ENCODE results near the gene PCSK4. TPM values are rescaled to one million over a fixed set of nuclear protein-coding genes. Genes with fewer than 3 reads are reported as not detected.

Gene PCSK4
- total and polyA plus RNA-seq, 9 of the 15 experiments (the other 6 are each of a cell fraction or from before 2014, with no cell fraction given), result 0.01 to 9.1 (median 2.1) TPM; not detected in 1

DNA sequence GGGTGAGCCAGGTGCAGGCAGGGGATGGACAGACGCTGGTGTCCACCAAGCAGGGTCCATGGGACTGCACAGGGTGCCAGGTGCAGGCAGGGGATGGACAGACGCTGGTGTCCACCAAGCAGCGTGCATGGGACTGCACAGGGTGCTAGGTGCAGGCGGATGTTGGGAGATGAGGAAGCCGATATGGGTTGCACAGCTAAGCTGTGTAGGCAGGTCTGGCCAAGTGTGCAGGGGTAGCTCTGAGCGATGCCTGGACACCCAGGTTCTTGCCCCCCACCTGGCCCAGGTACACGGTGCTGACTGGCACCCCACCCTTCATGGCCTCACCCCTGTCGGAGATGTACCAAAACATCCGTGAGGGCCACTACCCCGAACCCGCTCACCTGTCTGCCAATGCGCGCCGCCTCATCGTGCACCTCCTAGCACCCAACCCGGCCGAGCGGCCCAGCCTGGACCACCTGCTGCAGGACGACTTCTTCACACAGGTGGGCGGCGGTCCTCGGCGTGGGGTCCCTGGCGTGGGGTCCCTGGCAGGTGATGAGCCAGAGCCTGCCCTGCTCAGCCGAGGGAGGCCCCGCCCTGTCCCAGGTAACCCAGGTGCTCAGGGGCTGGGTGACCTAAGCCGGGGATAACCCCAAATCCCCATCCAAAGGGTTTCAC is 37.6 kb upstream of the PCSK4 start (continued):
- TF ChIP-seq, protein P1, sequence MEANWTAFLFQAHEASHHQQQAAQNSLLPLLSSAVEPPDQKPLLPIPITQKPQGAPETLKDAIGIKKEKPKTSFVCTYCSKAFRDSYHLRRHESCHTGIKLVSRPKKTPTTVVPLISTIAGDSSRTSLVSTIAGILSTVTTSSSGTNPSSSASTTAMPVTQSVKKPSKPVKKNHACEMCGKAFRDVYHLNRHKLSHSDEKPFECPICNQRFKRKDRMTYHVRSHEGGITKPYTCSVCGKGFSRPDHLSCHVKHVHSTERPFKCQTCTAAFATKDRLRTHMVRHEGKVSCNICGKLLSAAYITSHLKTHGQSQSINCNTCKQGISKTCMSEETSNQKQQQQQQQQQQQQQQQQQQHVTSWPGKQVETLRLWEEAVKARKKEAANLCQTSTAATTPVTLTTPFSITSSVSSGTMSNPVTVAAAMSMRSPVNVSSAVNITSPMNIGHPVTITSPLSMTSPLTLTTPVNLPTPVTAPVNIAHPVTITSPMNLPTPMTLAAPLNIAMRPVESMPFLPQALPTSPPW (CRISPR knock-in tag; IDR thresholded peaks at IDR 0.05), result no peak
- TF ChIP-seq, protein P2, sequence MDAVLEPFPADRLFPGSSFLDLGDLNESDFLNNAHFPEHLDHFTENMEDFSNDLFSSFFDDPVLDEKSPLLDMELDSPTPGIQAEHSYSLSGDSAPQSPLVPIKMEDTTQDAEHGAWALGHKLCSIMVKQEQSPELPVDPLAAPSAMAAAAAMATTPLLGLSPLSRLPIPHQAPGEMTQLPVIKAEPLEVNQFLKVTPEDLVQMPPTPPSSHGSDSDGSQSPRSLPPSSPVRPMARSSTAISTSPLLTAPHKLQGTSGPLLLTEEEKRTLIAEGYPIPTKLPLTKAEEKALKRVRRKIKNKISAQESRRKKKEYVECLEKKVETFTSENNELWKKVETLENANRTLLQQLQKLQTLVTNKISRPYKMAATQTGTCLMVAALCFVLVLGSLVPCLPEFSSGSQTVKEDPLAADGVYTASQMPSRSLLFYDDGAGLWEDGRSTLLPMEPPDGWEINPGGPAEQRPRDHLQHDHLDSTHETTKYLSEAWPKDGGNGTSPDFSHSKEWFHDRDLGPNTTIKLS (IDR thresholded peaks at IDR 0.05; ENCODE audit: borderline replicate concordance, low read depth), result no peak
- TF ChIP-seq, protein P3, sequence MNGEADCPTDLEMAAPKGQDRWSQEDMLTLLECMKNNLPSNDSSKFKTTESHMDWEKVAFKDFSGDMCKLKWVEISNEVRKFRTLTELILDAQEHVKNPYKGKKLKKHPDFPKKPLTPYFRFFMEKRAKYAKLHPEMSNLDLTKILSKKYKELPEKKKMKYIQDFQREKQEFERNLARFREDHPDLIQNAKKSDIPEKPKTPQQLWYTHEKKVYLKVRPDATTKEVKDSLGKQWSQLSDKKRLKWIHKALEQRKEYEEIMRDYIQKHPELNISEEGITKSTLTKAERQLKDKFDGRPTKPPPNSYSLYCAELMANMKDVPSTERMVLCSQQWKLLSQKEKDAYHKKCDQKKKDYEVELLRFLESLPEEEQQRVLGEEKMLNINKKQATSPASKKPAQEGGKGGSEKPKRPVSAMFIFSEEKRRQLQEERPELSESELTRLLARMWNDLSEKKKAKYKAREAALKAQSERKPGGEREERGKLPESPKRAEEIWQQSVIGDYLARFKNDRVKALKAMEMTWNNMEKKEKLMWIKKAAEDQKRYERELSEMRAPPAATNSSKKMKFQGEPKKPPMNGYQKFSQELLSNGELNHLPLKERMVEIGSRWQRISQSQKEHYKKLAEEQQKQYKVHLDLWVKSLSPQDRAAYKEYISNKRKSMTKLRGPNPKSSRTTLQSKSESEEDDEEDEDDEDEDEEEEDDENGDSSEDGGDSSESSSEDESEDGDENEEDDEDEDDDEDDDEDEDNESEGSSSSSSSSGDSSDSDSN (IDR thresholded peaks at IDR 0.05; ENCODE audit: borderline replicate concordance in 1 of 2, low read depth in 2 of 2, low read length in 2 of 2), result no peak
- no peak for TF ChIP-seq GATAD2B (IDR thresholded peaks at IDR 0.05; ENCODE audit: borderline replicate concordance)
- TF ChIP-seq CAMTA2 (CRISPR knock-in tag; conservative IDR thresholded peaks at IDR 0.05), result no peak
- TF ChIP-seq, protein P4, sequence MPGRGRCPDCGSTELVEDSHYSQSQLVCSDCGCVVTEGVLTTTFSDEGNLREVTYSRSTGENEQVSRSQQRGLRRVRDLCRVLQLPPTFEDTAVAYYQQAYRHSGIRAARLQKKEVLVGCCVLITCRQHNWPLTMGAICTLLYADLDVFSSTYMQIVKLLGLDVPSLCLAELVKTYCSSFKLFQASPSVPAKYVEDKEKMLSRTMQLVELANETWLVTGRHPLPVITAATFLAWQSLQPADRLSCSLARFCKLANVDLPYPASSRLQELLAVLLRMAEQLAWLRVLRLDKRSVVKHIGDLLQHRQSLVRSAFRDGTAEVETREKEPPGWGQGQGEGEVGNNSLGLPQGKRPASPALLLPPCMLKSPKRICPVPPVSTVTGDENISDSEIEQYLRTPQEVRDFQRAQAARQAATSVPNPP (IDR thresholded peaks at IDR 0.05; ENCODE audit: borderline replicate concordance, insufficient read depth, insufficient read length), result no peak
